GM18505 (cell line): ENCODE measurements around the gene NBEAL1.
"Not testable (repeated sequence)": the region's sequence is repeated elsewhere in the genome, so short reads cannot be mapped to it uniquely, and the experiment has no call there.

ENCODE experiments used
- ATAC-seq: cut with Tn5 transposase; IDR thresholded peaks from one replicate; pipeline ENCODE4 v1.9.1; 2021; ENCODE audit not compliant: unreplicated experiment
- POLR2A ChIP-seq: IDR thresholded peaks from 4 replicates; pipeline ENCODE4 v1.6.1; 2011; ENCODE audit warnings: borderline replicate concordance; ENCODE audit not compliant: insufficient read depth, insufficient read length; ENCODE audit errors: extremely low read depth

The NBEAL1 gene

DNA sequence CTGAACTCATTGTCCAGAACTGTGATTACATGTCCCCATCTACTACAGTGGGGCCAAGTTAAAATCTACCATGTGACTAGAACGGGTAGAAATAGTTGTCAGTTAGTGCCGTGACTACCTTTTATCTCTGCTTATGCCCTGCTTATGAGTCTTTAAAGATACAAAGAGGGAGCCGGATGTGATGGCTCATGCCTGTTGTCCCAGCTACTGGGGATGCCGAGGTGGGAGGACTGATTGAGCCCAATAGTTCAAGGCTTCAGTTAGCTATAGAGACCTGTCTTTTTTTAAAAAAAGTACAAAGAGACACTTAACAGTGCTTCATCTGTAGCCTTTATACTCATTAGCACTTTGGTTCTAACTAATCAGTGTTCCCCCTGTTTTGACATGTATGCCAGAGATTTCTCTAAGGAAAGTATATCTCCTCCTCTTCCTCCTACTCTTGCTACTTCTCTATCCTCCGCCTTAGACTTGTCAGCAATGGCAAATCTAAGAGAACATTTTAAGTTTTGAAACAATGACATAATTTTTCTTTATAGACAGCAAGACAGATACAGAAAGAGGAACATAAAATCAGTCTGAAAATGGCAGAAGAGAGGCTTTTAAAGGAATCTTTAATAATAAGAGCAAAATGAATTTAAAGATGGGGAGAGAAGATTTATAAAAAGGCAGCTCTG, 45.0 kb downstream of the NBEAL1 start:
- no peak for ATAC-seq
- no peak for TF ChIP-seq POLR2A

DNA sequence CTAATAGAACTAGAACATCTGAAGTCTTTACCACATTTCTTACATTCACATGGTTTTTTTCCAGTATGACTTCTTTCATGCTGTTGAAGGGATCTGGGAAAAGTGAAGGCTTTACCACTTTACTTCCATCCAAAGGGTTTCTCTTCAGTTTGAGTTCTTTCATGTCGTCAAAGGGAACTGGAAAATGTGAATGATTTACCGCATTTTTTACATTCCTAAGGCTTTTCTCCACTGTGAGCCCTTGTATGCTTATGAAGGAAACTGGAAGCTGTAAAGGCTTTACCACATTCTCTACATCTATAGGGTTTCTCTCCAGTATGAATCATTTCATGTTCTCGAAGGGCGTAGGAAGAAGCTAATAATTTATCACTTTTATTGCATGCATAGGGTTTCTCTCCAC, 46.7 kb downstream of the NBEAL1 start:
- no peak for ATAC-seq
- TF ChIP-seq POLR2A = no peak

DNA sequence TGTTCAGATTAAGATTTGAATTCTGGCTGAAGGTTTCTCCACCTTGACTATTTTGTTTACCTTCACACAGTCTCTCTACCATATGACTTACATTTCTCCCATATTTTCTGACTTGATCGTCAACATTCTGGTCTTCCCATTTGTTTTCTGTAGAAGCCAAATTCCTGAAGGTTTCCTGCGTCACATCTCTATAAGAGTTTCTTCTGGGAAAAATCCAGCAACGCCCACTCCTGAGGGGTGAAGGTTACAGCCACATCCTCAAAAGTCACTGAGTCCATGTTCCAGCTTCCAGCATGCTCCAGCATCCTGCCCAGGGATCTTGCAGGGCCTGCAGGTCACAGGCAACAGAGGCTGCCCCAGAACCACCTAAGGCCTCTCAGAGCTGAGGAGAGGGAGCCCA, 47.5 kb downstream of the NBEAL1 start:
- TF ChIP-seq POLR2A = no peak
- no peak for ATAC-seq

DNA sequence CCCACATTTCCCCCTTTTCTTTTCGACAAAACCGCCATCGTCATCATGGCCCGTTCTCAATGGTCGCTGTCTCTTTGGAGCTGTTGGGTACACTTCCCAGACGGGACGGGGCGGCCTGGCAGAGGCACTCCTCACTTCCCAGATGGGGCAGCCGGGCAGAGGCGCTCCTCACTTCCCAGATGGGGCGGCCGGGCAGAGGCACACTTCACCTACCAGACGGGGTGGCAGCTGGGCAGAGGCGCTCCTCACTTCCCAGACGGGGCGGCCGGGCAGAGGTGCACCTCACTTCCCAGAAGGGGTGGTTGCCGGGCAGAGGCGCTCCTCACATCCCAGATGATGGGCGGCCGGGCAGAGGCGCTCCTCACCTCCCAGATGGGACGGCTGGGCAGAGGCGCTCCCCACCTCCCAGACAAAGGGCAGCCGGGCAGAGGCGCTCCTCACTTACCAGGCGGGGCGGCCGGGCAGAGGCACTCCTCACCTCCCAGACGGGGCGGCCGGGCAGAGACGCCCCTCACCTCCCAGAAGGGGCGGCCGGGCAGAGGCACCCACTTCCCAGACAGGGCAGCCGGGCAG, 51.9 kb downstream of the NBEAL1 start:
- ATAC-seq = not testable (repeated sequence)

DNA sequence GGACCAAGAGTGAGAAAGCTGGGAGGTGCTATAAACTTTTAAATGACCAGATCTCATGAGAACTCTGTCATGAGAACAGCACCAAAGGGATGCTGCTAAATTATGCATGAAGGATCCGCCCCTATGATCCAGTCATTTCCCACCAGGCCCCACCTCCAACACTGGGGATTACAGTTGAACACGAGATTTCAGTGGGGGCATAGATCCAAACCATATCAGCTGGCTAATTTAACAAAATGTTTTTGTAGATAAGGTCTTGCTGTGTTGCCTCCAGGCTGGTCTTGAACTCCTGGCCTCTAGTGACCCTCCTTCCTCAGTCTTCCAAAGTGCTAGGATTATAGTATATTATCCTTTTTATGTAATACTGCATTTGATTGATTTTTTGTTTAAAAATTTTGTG, 56.0 kb downstream of the NBEAL1 start:
- no peak for TF ChIP-seq POLR2A
- no peak for ATAC-seq

DNA sequence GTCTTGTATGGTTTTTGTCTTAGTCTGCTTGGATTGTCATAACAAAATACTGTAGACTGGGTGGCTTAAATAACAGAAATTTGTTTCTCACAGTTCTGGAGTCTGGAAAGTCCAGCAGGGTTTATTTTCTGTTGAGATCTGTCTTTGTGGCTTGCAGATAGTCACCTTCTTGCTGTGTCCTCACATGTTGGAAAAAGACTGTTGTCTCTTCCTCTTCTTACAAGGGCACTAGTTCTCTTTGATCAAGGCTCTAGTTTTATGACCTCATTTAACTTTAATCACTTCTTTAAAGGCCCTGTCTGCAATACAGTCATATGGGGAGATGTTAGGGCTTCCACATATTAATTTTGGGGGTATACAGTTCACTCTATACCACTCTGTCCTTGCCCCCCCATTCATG, 56.5 kb downstream of the NBEAL1 start:
- TF ChIP-seq POLR2A = no peak
- ATAC-seq = no peak

DNA sequence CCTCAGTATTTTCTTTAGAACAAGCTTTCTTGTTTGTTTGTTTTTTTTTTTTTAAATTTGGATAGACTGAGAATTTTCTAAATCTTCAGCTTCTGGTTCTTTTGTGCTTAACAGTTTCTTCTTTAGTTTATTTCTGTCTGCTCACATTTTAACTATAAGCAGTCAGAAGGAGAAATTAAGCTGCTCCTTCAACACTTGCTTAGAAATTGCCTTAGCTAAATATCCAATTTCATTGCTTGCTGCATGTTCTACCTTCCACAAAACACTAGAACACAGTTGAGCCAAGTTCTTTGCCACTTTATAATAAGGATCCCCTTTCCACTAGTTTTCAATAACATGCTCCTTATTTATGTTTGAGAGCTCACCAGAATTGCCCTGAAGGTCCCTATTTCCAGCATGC, 57.7 kb downstream of the NBEAL1 start:
- no peak for TF ChIP-seq POLR2A
- no peak for ATAC-seq

DNA sequence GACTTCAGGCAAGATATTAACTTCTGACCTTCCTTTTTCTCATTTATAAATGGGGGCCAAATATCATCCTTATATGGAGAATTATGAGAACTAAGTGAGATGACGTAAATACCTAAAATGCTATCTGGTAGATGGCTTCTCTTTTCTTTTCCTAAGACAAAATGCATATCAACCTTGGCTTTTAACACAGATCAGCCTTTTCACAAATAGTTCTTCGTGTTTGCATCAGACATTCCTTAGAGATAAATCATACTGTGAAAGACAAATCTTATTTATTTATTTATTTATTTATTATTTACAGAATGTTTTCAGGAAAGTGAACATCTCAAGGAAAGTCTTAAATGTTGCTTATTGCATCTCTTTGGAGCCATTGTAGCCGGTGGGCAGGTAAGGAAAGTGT, 62.8 kb downstream of the NBEAL1 start:
- no peak for TF ChIP-seq POLR2A
- no peak for ATAC-seq

DNA sequence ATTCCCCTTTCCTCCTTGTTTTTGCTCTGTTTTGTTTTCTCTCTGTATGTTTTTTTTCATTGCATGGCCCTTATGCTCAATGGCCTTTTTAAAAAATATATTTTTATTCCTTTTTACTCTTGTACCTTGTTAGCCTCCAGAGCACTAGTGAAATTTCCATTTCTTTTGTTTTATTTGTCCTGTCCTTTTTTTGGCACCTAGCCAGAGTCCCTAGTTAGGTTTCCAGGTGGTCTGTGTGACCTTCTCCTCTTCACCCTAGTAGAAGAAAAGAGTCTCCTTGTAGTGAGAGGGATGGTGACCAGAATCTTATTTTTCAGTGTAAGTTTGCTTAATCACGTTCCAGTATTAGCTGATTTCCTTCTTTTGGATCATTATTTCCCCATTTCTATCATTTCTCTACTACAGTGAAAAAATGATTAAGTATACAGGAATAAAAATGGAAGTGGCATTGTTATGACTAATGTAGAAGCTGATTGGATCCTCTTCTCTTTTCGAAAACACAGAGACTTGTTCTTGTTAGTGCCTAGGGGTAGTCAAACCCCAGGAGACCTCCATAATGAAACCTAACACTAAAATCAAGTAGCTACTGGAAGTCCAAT, 65.9 kb downstream of the NBEAL1 start:
- no peak for ATAC-seq
- no peak for TF ChIP-seq POLR2A

DNA sequence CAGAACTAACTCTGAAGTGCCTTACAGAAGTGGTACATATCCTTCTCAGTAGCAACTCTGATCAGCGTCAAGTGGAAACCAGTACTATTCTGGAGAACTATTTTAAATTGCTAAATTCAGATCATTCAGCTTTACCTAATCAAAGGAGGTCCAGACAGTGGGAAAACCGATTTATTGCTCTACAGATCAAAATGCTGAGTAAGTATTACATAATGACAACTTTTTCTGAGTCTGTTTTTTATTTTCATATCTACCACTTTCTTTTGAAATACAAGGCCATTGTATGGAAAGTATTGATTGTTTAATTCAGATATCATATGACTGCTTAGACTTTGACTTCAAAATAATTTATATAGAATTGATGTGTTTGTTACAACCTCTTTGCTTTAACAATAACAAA, 68.7 kb downstream of the NBEAL1 start:
- ATAC-seq = no peak
- no peak for TF ChIP-seq POLR2A

DNA sequence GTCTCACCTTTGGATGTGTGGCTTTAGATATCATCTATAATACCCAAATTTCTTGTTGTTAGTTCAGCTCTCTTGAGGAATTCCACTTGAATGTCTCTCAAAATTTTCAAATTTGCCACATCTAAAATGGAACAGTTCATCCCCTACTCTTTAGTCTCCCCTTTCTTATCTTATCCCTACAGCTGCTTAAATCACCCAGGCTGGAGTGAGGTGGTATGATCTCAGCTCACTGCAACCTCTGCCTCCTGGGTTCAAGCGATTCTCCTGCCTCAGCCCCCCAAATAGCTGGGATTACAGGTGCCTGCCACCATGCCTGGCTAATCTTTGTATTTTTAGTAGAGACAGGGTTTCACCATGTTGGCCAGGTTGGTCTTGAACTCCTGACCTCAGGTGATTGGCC, 71.7 kb downstream of the NBEAL1 start:
- not testable (repeated sequence) for ATAC-seq

DNA sequence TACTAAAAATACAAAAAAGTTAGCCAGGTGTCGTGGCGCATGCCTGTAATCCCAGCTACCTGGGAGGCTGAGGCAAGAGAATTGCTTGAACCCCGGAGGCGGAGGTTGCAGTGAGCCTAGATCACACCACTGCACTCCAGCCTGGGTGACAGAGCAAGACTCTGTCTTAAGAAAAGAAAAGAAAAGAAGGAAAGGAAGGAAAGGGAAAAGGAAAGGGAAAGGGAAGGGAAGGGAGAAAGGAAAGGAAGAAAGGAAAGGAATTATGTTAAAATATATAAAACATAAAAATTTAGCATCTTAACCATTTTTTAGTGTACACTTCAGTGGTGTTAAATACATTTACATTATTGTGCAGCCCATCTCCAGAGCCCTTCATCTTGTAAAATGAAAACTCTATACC, 76.0 kb downstream of the NBEAL1 start:
- not testable (repeated sequence) for ATAC-seq

DNA sequence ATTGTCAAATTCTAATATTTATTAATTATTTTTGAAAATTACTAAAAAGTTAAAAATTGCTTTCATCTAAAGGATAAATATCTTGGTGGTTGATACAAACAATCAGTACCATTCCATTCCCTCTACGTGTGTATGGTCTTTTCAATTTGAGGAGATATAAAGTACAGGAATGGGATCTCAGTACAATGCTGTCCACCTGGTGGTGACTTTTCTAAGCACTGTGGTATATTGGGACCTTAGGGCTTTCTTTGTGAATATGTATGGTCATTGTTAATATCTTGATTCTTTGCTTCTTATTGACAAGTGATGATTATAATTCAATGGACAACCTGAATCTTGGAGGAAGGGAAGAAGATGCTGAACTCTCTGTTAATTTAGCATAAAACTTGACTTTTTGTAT, 83.1 kb downstream of the NBEAL1 start:
- no peak for TF ChIP-seq POLR2A
- no peak for ATAC-seq

DNA sequence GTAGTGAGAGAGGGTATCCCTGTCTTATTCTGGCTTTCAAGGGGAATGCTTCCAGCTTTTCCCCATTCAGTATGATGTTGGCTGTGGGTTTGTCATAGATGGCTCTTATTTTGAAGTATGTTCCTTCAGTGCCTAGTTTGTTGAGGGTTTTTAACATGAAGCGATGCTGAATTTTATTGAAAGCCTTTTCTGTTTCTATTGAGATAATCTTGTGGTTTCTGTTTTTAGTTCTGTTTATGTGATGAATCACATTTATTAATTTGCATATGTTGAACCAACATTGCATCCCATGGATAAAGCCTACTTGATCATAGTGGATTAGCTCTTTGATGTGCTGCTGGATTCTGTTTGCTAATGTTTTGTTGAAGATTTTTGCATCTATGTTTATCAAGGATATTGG, 87.7 kb downstream of the NBEAL1 start:
- not testable (repeated sequence) for ATAC-seq

DNA sequence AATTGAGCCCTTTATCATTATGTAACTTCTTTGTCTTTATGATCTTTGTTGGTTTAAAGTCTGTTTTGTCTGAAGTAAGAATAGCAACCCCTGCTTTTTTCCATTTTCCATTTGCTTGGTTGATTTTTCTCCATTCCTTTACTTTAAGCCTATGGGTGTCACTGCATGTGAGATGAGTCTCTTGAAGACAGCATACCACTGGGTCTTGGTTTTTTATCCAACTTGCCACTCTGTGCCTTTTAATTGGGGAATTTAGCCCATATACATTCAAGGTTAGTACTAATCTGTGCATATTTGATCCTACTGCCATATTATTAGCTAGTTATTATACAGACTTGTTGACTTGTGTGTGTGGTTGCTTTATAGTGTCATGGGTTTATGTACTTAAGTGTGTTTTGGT, 89.6 kb downstream of the NBEAL1 start:
- no peak for TF ChIP-seq POLR2A
- no peak for ATAC-seq
